GM12864 (cell line): ENCODE data around the gene CLRN1.

ENCODE experiments used
- DNase-seq: peaks from one replicate; pipeline ENCODE4 v3.0.0-alpha.2; 2011; ENCODE audit warnings: low read depth
- H3K4me3 ChIP-seq: 2 replicates; pipeline ENCODE4 v1.5.1; 2011; ENCODE audit warnings: mild to moderate bottlenecking, low read depth, low read length, control low read depth
- CTCF ChIP-seq: IDR thresholded peaks from 2 replicates; pipeline ENCODE4 v1.5.1; 2011; ENCODE audit warnings: low read depth, mild to moderate bottlenecking, moderate library complexity, low read length, control low read depth, inconsistent platforms; ENCODE audit errors: missing control alignments

The CLRN1 gene

DNA sequence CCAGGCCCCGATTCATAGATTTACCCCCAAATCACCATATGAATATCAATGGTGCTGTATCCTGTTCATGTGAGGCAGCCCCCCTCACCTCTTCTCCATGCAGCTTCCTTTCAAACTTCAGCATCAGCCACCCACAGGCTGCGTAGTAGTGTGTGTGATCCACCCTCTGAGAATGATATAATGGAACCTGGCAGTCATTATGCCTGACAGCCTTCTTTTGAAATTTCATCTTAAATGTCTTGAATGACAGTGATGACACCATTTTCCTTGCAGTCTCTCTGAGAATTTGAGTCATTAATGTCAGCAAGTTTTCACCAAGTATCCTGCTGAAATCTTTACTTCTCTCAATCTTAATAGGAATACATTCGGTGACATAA lies 3.5 kb upstream of the CLRN1 start:
- DNase-seq = no peak
- no peak for TF ChIP-seq CTCF
- H3K4me3 ChIP-seq = no peak overlapping the region

GRCh38 chr3:150975086-150975991 lies 2.8 kb upstream of the CLRN1 start:
- no peak for DNase-seq
- H3K4me3 ChIP-seq = no peak overlapping the region
- no peak for TF ChIP-seq CTCF

DNA sequence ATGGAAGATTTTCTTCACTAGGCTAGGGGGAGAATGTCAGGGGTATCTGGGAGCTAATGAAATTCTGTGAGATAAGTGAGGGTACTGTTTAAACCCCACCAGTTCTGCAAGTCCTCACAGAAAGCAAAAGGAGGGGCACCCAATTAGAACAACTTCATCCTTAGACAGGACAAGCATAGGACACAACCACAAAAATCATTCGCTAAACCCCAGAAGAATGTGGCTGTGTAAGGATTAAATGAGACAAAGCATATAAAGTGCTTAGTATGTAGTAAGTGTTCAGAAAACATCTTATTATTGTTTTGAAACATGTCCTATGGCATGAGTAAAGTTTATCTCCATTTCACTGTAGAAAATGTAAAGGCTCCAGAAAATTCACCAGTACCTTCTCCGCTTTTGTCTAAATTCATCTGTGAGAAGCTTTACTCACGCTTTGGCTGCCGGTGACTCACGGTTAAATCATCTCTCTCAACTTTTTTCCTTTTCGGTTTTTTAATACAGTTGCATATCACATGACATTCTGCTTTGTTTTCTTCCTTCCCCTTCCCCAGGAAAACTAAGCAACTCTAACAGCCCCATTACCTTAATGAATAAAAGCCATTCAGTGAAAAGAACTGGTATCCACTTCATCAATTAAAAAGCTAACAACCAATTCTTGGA lies 1.7 kb downstream of the CLRN1 start:
- TF ChIP-seq CTCF = no peak
- DNase-seq = no peak
- no peak overlapping the region for H3K4me3 ChIP-seq

GRCh38 chr3:150968341-150969035 lies 4.0 kb downstream of the CLRN1 start:
- no peak for TF ChIP-seq CTCF
- DNase-seq = no peak
- H3K4me3 ChIP-seq = no peak overlapping the region

DNA sequence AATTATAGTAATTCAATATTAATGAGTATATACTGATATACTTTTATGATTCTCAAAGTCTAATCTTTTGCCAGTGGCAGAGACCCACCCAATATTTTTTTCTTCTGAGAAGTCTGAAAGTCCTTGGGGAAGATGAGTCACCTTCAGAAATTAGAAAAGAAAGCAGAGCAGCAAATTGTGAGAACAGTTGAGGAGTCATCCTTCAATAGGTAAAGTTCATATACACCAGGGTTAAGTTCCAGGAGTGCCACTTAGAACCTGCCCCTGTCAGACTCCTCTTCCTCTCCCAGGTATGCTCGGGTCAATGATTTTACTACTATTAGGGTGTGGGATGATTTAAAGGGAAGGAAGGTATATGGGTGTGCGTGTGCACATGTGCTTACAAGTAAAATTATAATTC lies 7.1 kb downstream of the CLRN1 start:
- no peak overlapping the region for H3K4me3 ChIP-seq
- no peak for TF ChIP-seq CTCF
- no peak for DNase-seq

DNA sequence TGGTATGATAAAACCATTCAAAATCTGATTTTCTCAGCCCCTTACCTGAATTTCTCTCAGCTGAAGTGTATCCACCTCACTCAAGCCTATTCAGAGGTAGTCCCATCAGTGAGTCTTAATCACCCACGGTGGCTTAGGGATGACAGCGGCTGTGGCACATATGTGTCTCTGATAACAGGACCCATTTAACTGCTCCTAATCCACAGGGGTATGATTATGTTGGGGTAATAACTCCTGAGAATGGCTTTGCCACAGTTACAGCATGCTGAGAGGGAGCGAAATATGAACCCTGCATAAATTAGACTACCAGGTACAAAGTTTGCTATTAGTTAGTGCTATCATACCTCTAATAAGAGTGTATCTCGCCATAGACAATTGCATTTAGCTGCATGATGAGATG lies 10.6 kb downstream of the CLRN1 start:
- no peak for TF ChIP-seq CTCF

More for the DNA sequence above, 10.6 kb downstream of the CLRN1 start:
- H3K4me3 ChIP-seq = no peak overlapping the region
- no peak for DNase-seq
